ENCODE data around the gene TM4SF4.

TM4SF4 gene

DNA sequence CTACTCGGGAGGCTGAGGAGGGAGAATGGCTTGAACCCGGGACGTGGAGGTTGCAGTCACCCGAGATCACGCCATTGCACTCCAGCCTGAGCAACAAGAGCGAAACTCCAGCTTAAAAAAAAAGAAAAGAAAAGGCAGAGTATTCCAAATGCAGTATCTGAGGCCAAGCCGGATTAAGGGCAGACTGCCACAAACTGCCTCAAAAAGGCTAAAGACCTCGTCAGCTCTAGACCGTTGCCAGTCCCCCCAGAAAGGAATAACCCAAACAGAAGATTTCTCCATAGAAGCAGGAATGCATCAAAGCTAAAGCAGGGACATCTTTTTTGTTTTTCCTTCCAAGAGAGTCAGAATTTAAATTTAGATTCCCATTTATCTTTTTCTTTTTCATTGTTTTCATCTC is 72.9 kb downstream of the TM4SF4 start:
- no peak for TF ChIP-seq CTCF (conservative IDR thresholded peaks at IDR 0.05; ENCODE audit: low read length)
- DNase-seq (ENCODE audit: low read depth) = peak; percentile 93
- H3K4me3 ChIP-seq (ENCODE audit: low read length) = peak overlapping the region; percentile 23; the same call in 1 of the 2 replicates

GRCh38 chr3:149547954-149548668 is 73.6 kb downstream of the TM4SF4 start:
- peak overlapping the region; percentile 17 for H3K4me3 ChIP-seq (ENCODE audit: low read length)
- no peak for TF ChIP-seq CTCF (conservative IDR thresholded peaks at IDR 0.05; ENCODE audit: low read length)
- peak; percentile 90 for DNase-seq (ENCODE audit: low read depth)

DNA sequence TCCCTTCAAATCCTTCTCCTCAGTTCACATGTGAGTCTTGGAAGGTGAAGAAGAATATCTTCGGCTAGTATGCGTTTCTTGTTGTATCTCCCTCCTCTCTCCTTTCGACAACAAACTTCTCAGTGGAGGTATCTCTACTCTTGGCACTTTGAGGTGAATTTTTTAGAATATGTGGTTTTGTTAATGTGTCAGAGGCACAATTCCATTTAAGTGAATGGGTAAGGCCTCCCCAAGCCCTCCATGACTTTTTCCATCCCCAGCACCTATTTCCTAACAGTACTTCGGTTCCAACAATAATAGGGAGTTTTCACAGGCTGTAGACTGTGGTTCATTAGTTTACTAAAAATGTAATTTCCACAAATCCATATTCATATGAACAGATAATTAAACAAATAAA is 74.2 kb downstream of the TM4SF4 start:
- TF ChIP-seq CTCF (conservative IDR thresholded peaks at IDR 0.05; ENCODE audit: low read length) = no peak
- H3K4me3 ChIP-seq (ENCODE audit: low read length) = no peak overlapping the region
- DNase-seq (ENCODE audit: low read depth) = peak; percentile 50

DNA sequence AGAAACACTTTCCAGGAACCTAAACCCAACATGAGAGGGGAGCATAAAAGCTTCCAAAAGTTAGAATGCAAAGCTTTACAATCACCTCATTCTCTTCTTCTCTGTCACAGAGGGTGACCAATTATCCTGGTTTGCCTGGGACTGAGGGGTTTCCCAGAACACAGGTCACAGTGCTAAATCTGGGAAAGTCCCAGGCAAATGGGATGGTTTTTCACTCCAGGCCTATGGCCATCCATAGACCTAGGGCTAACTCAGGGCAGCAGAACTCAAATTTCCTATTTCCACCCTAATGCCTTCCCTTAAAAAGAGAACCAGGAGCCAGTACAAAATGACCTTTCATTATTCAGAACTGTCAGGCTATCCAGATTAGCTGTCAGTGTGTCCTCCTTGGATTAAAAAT is 77.0 kb downstream of the TM4SF4 start:
- DNase-seq (ENCODE audit: low read depth) = no peak
- no peak overlapping the region for H3K4me3 ChIP-seq (ENCODE audit: low read length)
- TF ChIP-seq CTCF (conservative IDR thresholded peaks at IDR 0.05; ENCODE audit: low read length) = no peak

GRCh38 chr3:149552700-149553099 is 78.2 kb downstream of the TM4SF4 start:
- TF ChIP-seq CTCF (conservative IDR thresholded peaks at IDR 0.05; ENCODE audit: low read length) = no peak
- DNase-seq (ENCODE audit: low read depth) = no peak
- H3K4me3 ChIP-seq (ENCODE audit: low read length) = no peak overlapping the region
